Transverse colon (tissue), 4 donors: ENCODE data around the gene GFRA4. TPM values are rescaled to one million over a fixed set of nuclear protein-coding genes. Genes with fewer than 3 reads are reported as not detected.

Source experiments
- DNase-seq: peaks from one replicate; pipeline ENCODE4 v3.0.0-alpha.2; 2019
- H3K27ac ChIP-seq, 4 donors: fragments of 200-600 bp; sonication (generic); 2 replicates each; pipeline ENCODE4 v1.5.1; 2016 to 2018; ENCODE audit warnings: inconsistent platforms in 4 of 4
- H3K27me3 ChIP-seq: fragments of 200-600 bp; sonication (generic); 2 replicates; pipeline ENCODE4 v1.5.1; 2017; ENCODE audit warnings: inconsistent platforms
- H3K36me3 ChIP-seq, 4 donors: fragments of 200-600 bp; sonication (generic); 2 replicates each; pipeline ENCODE4 v1.5.1; 2017 to 2019; ENCODE audit warnings: inconsistent platforms in 4 of 4
- H3K4me1 ChIP-seq, 4 donors: fragments of 200-600 bp; sonication (generic); 2 replicates each; pipeline ENCODE4 v1.5.1; 2017 to 2020; ENCODE audit warnings: inconsistent platforms in 4 of 4
- H3K4me3 ChIP-seq, 4 donors: fragments of 200-600 bp; sonication (generic); 1 replicate in 1 of 4; 2 replicates in 3 of 4; pipeline versions ENCODE4 v1.5.1 to v1.6.1; 2017 to 2019; ENCODE audit warnings: inconsistent platforms in 4 of 4
- H3K9me3 ChIP-seq, 2 donors: fragments of 200-600 bp; sonication (generic); 2 replicates each; pipeline ENCODE4 v1.5.1; 2017 to 2019; ENCODE audit warnings: inconsistent platforms in 2 of 2
- EP300 ChIP-seq: sonication (generic); formaldehyde crosslinking; IDR thresholded peaks from one replicate; pipeline ENCODE4 v1.6.1; 2017; ENCODE audit warnings: antibody characterized with exemption, low read depth
- POLR2A ChIP-seq: fragments of 450-650 bp; IDR thresholded peaks from one replicate; pipeline ENCODE4 v1.6.1; 2016; ENCODE audit warnings: antibody characterized with exemption, mild to moderate bottlenecking, moderate library complexity
- POLR2AphosphoS5 ChIP-seq, 3 donors: sonication (generic); formaldehyde crosslinking; IDR thresholded peaks; one replicate each; pipeline ENCODE4 v1.6.1; 2016; ENCODE audit warnings: antibody characterized with exemption in 3 of 3
- WGBS, 2 donors: methylation state at CpG; one replicate each; pipeline ENCODE4 v1.1.5; 2018; ENCODE audit warnings: low coverage in 1 of 2; 5-methylcytosine and 5-hydroxymethylcytosine counted together
- in situ Hi-C, 4 donors: fragments of 200-750 bp; cut with MboI; loops; one replicate each; pipeline versions ENCODE4 v1.15.0 to v1.15.1; 2017; ENCODE audit warnings: low sequenced_read_pairs in 3 of 4, low pct_ligation_motif_present in 1 of 4, low pct_unique_long_range_greater_than_20kb in 1 of 4
- intact Hi-C: fragments of 100-400 bp; cut with DNase I; formaldehyde crosslinking; loops from one replicate; pipeline ENCODE4 v1.15.1; 2023; ENCODE audit warnings: low total_unique reads
- total RNA-seq, 4 donors: library from RNA; depleted of rRNA; stranded (reverse); fragments of >200 nt; gene quantifications; one replicate each; pipeline ENCODE4 v1.1.0, GENCODE V29; 2016
- TF ChIP-seq, protein P1 (sequence below), 5 experiments: fragments of 200-600 bp in 3 of 5; fragments of 450-650 bp in 2 of 5; sonication (generic) in 3 of 5; IDR thresholded peaks; 1 replicate in 2 of 5; 2 replicates in 3 of 5; pipeline ENCODE4 v1.5.1; 2016 to 2017; ENCODE audit warnings: antibody characterized with exemption in 5 of 5, inconsistent platforms in 3 of 5, mild to moderate bottlenecking in 2 of 5, moderate library complexity in 1 of 5

The GFRA4 gene
- total RNA-seq, 4 donors from 2014 or later: not detected

DNA sequence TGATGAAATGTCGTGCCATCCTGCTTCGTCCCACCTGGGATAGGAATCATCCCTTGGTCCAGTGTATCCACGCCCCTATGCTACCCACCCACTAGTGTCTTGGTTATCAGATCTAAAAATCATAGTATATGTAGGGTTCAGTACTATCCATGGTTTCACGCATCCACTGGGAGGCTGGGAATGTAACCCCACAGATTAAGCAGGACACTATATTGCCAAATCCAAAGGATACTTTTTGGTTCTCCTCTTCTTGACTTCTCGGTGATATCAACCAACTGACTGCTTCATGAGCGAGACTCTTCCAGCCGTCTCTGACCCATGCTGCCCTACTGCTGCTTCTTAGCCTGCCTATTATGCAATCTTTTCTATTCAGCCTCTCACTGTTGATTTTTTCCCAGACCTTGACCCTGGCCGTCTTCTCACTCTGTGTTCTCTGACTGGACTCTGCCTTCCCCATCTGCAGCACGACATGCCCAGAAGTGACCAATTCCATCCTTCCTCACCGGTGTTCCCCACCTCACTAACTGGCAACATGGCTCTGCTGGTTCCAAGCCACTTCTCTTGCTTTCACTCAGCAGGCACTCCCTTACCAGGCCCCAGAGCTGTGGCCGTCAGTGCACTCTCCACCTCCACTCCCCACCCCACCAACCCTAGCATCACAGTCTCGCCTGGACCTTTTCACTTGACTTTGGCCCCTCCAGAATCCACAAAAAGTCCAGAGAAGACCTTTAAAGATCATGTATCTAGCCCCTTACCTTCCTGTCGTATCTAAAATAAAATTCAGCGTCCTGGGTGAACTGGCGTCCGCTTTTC is 34.5 kb downstream of the GFRA4 start:
- in situ Hi-C loops (no loop called here), intact Hi-C loops (no loop called here)
- Histone ChIP-seq H3K9me3 (no peaks in the 10 kb centered on the region), H3K27ac (no peak overlapping the region), H3K4me3 (no peak overlapping the region), H3K4me1 (no peaks in the 10 kb centered on the region), H3K27me3 (no peaks in the 10 kb centered on the region), H3K36me3 (no peaks in the 10 kb centered on the region)
- TF ChIP-seq POLR2AphosphoS5 (IDR thresholded peaks at IDR 0.05): no peak
- no peak for TF ChIP-seq EP300
- TF ChIP-seq, protein P1, sequence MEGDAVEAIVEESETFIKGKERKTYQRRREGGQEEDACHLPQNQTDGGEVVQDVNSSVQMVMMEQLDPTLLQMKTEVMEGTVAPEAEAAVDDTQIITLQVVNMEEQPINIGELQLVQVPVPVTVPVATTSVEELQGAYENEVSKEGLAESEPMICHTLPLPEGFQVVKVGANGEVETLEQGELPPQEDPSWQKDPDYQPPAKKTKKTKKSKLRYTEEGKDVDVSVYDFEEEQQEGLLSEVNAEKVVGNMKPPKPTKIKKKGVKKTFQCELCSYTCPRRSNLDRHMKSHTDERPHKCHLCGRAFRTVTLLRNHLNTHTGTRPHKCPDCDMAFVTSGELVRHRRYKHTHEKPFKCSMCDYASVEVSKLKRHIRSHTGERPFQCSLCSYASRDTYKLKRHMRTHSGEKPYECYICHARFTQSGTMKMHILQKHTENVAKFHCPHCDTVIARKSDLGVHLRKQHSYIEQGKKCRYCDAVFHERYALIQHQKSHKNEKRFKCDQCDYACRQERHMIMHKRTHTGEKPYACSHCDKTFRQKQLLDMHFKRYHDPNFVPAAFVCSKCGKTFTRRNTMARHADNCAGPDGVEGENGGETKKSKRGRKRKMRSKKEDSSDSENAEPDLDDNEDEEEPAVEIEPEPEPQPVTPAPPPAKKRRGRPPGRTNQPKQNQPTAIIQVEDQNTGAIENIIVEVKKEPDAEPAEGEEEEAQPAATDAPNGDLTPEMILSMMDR (IDR thresholded peaks at IDR 0.05): no peak
- TF ChIP-seq POLR2A: no peak
- WGBS, 2 donors: 92 to 94% methylated on average over 15 to 16 of the region's 16 CpGs
- no peak for DNase-seq

DNA sequence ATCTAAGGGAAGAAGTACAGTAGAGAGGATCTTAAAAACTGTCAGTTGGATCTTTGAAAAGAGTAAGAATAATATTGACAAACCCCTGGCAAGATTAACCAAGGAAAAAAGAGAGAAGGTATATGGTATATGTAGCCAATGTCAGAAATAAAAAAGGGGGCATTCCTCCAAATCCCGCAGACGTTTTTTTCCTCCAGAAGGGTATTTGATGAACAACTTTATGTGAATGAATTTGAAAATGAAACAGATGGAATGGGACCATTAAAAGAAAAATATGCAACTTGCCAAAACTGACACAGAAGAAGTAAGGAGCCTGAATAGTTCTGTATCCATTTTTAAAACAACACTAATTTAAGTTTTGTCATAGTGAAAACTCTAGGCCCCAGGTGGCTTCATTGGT is 35.7 kb downstream of the GFRA4 start:
- TF ChIP-seq, protein P1 (IDR thresholded peaks at IDR 0.05): no peak
- TF ChIP-seq EP300: no peak
- TF ChIP-seq POLR2AphosphoS5 (IDR thresholded peaks at IDR 0.05): no peak
- TF ChIP-seq POLR2A: no peak
- Histone ChIP-seq H3K36me3 (no peaks in the 10 kb centered on the region), H3K4me1 (no peaks in the 10 kb centered on the region), H3K27me3 (no peaks in the 10 kb centered on the region), H3K4me3 (no peak overlapping the region), H3K9me3 (no peaks in the 10 kb centered on the region), H3K27ac (no peak overlapping the region)
- DNase-seq: no peak
- intact Hi-C loops (no loop called here), in situ Hi-C loops (no loop called here)
- WGBS, 2 donors: 88 to 89% methylated on average over 2 of the region's 2 CpGs

DNA sequence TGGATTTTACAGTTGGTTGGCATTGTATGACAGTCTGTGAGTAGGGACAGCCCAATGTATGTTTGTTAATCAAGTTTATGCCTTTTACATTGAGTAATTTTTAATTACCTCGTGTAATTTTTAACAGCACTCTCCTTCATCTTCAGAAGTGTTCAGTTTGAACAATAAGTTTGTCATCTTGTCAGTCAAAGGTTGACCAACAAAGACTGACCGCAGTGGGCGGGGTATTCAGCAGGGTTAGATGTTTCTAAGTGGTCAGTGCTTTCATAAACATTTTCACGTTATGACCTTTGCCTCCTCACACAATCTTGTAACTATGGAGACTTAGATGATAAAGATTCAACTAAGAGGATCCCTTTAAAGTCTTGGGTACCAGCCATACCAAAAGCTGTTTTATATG is 40.8 kb downstream of the GFRA4 start:
- in situ Hi-C loops: no loop called here
- no peaks in the 10 kb centered on the region for H3K4me1 ChIP-seq
- no peak for DNase-seq
- H3K36me3 ChIP-seq: no peaks in the 10 kb centered on the region
- H3K9me3 ChIP-seq: no peaks in the 10 kb centered on the region
- TF ChIP-seq POLR2A: no peak
- TF ChIP-seq POLR2AphosphoS5 (IDR thresholded peaks at IDR 0.05): no peak
- TF ChIP-seq EP300: no peak
- TF ChIP-seq, protein P1 (IDR thresholded peaks at IDR 0.05): no peak
- no peak overlapping the region for H3K4me3 ChIP-seq
- intact Hi-C loops: no loop called here
- H3K27me3 ChIP-seq: no peaks in the 10 kb centered on the region
- H3K27ac ChIP-seq: no peak overlapping the region
- 82 to 86% methylated on average over 4 of the region's 4 CpGs for WGBS, 2 donors

DNA sequence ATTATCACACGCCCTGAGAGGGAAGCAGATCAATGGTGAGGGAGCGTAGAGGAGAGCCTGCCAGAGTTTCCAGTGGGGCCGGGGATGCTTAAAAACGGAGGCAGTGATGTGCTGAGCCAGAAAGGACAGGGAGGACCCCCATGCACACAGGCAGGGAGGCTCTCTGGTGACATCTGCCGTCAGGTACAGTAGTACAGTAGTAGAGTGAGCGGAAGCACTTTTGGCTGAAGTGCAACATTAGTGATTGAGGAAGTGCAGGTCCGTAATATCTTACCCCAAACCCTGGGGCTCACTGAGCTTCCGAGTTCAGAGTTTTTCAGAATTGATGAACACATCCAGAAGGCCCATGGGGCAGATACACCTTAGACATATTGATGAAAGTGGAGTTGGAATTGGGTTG is 42.1 kb downstream of the GFRA4 start:
- Histone ChIP-seq H3K4me1 (no peaks in the 10 kb centered on the region), H3K4me3 (no peak overlapping the region), H3K9me3 (no peaks in the 10 kb centered on the region), H3K36me3 (no peaks in the 10 kb centered on the region), H3K27me3 (no peaks in the 10 kb centered on the region), H3K27ac (no peak overlapping the region)
- TF ChIP-seq, protein P1 (IDR thresholded peaks at IDR 0.05): no peak
- no peak for TF ChIP-seq POLR2A
- no peak for TF ChIP-seq EP300
- TF ChIP-seq POLR2AphosphoS5 (IDR thresholded peaks at IDR 0.05): no peak
- in situ Hi-C loops (no loop called here), intact Hi-C loops (no loop called here)
- WGBS, 2 donors: 97 to 100% methylated on average over 2 to 8 of the region's 8 CpGs
- no peak for DNase-seq
